Endothelial cell of umbilical vein (primary cell): ENCODE data around the gene PIANP.

Experiments
- CTCF ChIP-seq, 2 donors: IDR thresholded peaks; 1 replicate in 1 of 2; 2 replicates in 1 of 2; pipeline ENCODE4 v1.5.1; 2011; ENCODE audit warnings: low read length in 2 of 2, mild to moderate bottlenecking in 2 of 2, moderate library complexity in 2 of 2, control low read depth in 1 of 2, inconsistent platforms in 1 of 2, low read depth in 1 of 2; ENCODE audit not compliant: insufficient read depth in 1 of 2; ENCODE audit errors: extremely low read depth in 1 of 2
- EZH2 ChIP-seq: IDR thresholded peaks from 2 replicates; pipeline ENCODE4 v1.6.1; 2012; ENCODE audit warnings: borderline replicate concordance, low read depth, mild to moderate bottlenecking, moderate library complexity, low read length, inconsistent platforms; ENCODE audit not compliant: severe bottlenecking
- FOS ChIP-seq: IDR thresholded peaks from 2 replicates; pipeline ENCODE4 v1.6.1; 2011; ENCODE audit warnings: mild to moderate bottlenecking, low read length, moderate library complexity, borderline replicate concordance; ENCODE audit not compliant: insufficient read depth
- JUN ChIP-seq: IDR thresholded peaks from 2 replicates; pipeline ENCODE4 v1.6.1; 2011; ENCODE audit warnings: borderline replicate concordance, low read depth; ENCODE audit not compliant: insufficient read length, insufficient read depth
- MAX ChIP-seq: IDR thresholded peaks from 2 replicates; pipeline ENCODE4 v1.6.1; 2011; ENCODE audit not compliant: insufficient read depth, insufficient read length
- MYC ChIP-seq: IDR thresholded peaks from one replicate; pipeline ENCODE4 v1.6.1; 2011; ENCODE audit warnings: mild to moderate bottlenecking, low read depth, low read length
- POLR2A ChIP-seq: IDR thresholded peaks from 2 replicates; pipeline ENCODE4 v1.6.1; 2012; ENCODE audit warnings: low read depth, mild to moderate bottlenecking, control low read depth, low read length
- POLR2AphosphoS5 ChIP-seq: IDR thresholded peaks from 2 replicates; pipeline ENCODE4 v1.6.1; 2012; ENCODE audit warnings: low read depth, mild to moderate bottlenecking, control low read depth, low read length, moderate library complexity; ENCODE audit not compliant: insufficient read depth

- TF ChIP-seq CTCF (IDR thresholded peaks at IDR 0.05; ENCODE audit: extremely low read depth in 1 of 2, insufficient read depth in 1 of 2, low read depth in 1 of 2, low read length in 2 of 2): no peak
- no peak for TF ChIP-seq POLR2A
- no peak for TF ChIP-seq EZH2
- no peak for TF ChIP-seq MAX
- no peak for TF ChIP-seq JUN
- TF ChIP-seq POLR2AphosphoS5: no peak
- no peak for TF ChIP-seq FOS
- no peak for TF ChIP-seq MYC
Observed at GRCh38 chr12:6729186-6729585, 28.6 kb upstream of the PIANP start.
